ENCODE data around the gene FBRSL1. TPM values are rescaled to one million over a fixed set of nuclear protein-coding genes. Genes with fewer than 3 reads are reported as not detected.

The FBRSL1 gene
- total RNA-seq, 3 donors from 2014 or later (not counting 1 experiment from before 2014, with no cell fraction given): 67.5 to 78.0 (median 76.2) TPM

DNA sequence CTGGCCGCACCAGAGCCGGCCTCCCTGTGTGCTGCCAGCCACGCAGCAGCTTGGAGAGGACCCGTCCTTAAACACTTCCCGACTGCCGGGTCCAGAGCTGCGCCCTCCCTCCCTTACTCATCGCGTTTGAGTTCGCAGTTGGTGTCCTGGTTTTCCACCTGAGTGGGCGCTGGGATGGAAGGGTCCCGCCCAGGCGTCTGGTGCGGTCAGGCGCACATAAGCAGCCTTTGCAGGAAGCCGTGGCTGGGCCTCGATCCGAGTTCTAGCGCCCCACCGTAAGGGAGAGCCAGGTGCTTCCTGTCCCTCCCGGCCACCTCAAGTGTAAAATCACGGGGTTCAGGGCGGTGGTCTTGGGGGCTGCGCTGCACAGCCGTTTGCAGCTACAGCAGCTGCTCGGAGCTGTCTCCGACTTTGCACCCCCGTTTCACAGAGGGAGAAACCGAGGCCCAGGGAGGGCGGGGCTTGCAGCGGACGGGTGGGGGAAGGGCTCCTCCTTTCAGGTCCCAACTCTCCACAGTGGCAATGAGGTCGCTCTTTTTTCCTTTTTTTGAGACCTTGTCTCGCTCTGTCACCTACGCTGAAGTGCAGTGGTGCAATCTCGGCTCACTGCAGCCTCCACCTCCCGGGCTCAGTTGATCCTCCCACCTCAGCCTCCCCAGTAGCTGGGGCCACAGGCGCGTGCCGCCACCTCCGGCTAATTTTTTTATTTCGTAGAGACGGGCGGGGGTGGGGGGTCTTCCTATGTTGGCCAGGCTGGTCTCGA is 69.1 kb downstream of the FBRSL1 start:
- Mint-ChIP-seq H3K27ac (no peak overlapping the region), H3K9me3 (no peaks in the 10 kb centered on the region), H3K27me3 (ENCODE audit: low read depth in 2 of 2) (peaks cover 0 to 7% of the 10 kb centered on the region in 2 donors), H3K36me3 (no peaks in the 10 kb centered on the region), H3K4me1 (peaks cover 4 to 26% of the 10 kb centered on the region in 2 donors), H3K4me3 (peak overlapping the region; percentile 75)
- Histone ChIP-seq H3K27me3 (ENCODE audit: control insufficient read depth, insufficient read depth, low read length) (peaks cover 7% of the 10 kb centered on the region), H3K27ac (ENCODE audit: low read length) (no peak overlapping the region), H3K4me1 (ENCODE audit: control insufficient read depth, insufficient read depth, low read length) (peaks cover 36% of the 10 kb centered on the region), H3K9me3 (ENCODE audit: control insufficient read depth, insufficient read depth, low read length) (no peaks in the 10 kb centered on the region), H3K4me3 (ENCODE audit: low read length) (peak overlapping the region; percentile 27), H3K36me3 (ENCODE audit: control insufficient read depth, insufficient read depth, low read length) (no peaks in the 10 kb centered on the region)
- no peak for ATAC-seq
- intact Hi-C loops (cut with micrococcal nuclease): no loop called here
- TF ChIP-seq, protein P1, sequence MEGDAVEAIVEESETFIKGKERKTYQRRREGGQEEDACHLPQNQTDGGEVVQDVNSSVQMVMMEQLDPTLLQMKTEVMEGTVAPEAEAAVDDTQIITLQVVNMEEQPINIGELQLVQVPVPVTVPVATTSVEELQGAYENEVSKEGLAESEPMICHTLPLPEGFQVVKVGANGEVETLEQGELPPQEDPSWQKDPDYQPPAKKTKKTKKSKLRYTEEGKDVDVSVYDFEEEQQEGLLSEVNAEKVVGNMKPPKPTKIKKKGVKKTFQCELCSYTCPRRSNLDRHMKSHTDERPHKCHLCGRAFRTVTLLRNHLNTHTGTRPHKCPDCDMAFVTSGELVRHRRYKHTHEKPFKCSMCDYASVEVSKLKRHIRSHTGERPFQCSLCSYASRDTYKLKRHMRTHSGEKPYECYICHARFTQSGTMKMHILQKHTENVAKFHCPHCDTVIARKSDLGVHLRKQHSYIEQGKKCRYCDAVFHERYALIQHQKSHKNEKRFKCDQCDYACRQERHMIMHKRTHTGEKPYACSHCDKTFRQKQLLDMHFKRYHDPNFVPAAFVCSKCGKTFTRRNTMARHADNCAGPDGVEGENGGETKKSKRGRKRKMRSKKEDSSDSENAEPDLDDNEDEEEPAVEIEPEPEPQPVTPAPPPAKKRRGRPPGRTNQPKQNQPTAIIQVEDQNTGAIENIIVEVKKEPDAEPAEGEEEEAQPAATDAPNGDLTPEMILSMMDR (IDR thresholded peaks at IDR 0.05): no peak
- 10% methylated on average over 45 of the region's 45 CpGs for WGBS (ENCODE audit: insufficient coverage)
- peak in 1 of 2 donors; percentile 40 for DNase-seq

DNA sequence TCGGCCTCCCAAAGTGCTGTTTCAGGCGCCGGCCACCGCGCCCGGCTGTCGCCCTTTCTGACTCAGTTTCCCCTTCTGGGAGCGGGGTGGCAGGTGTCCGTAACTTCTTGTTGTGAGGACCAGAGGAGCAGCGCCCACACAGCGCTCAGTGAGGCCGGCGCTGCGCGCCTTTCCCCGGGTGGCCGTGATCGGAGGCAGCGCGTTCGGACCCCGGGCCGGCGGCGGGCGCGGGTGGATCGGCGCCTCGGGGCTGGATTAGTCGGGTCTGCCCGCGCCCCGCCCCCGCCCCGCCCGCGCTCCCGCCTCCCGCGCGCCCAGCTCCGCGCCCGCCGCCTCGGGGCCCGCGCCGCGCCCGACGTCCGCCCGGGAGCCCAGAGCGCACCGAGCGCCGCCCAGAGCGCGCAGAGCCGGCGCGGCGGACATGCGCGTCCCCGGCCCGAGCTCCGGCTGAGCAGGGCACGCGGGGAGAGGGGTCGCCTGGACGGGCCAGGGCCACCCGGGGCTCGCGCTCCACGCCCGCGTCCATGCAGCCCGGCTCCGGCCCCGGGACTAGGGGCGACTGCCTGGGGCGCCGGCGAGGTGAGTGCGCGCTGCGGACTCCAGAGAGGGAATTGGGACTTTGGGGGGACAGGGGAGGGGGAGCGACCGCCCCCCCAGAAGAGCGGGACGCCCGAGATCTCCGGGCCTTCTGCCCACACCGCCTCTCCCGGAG is 69.9 kb downstream of the FBRSL1 start:
- Mint-ChIP-seq H3K36me3 (no peaks in the 10 kb centered on the region), H3K9me3 (no peaks in the 10 kb centered on the region), H3K27ac (no peak overlapping the region), H3K4me3 (peak overlapping the region; percentile 75), H3K27me3 (ENCODE audit: low read depth in 2 of 2) (peaks cover 0 to 7% of the 10 kb centered on the region in 2 donors), H3K4me1 (peaks cover 4 to 26% of the 10 kb centered on the region in 2 donors)
- DNase-seq (peak in 1 of 2 donors; percentile 59), ATAC-seq (peak in 2 of 3 donors; percentile 65 to 67)
- Histone ChIP-seq H3K4me3 (ENCODE audit: low read length) (peak overlapping the region; percentile 27), H3K27ac (ENCODE audit: low read length) (no peak overlapping the region), H3K36me3 (ENCODE audit: control insufficient read depth, insufficient read depth, low read length) (no peaks in the 10 kb centered on the region), H3K4me1 (ENCODE audit: control insufficient read depth, insufficient read depth, low read length) (peaks cover 36% of the 10 kb centered on the region), H3K27me3 (ENCODE audit: control insufficient read depth, insufficient read depth, low read length) (peaks cover 7% of the 10 kb centered on the region), H3K9me3 (ENCODE audit: control insufficient read depth, insufficient read depth, low read length) (no peaks in the 10 kb centered on the region)
- TF ChIP-seq, protein P1 (IDR thresholded peaks at IDR 0.05): no peak
- intact Hi-C loops (cut with micrococcal nuclease): no loop called here
- under 1% methylated on average over 98 of the region's 98 CpGs for WGBS (ENCODE audit: insufficient coverage)

DNA sequence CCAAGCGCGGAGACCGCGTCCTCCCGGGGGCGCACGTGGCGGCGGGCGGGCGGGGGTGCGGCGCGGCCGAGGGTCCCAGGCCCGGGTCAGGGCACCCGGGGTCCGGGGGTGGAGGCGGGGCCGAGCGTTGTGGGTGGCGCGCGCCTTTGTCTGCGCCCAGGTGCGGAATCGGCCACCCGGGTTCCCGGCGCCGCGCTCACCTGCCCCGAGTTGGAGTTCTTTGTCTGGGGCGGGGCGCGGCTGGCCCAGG is 70.3 kb downstream of the FBRSL1 start:
- Mint-ChIP-seq H3K27ac (no peak overlapping the region), H3K9me3 (no peaks in the 10 kb centered on the region), H3K4me1 (peaks cover 8 to 30% of the 10 kb centered on the region in 2 donors), H3K4me3 (no peak overlapping the region), H3K27me3 (ENCODE audit: low read depth in 2 of 2) (peaks cover 0 to 7% of the 10 kb centered on the region in 2 donors), H3K36me3 (no peaks in the 10 kb centered on the region)
- intact Hi-C loops (cut with micrococcal nuclease): no loop called here
- ATAC-seq (peak in 1 of 3 donors; percentile 17), DNase-seq (no peak)
- Histone ChIP-seq H3K4me3 (ENCODE audit: low read length) (peak overlapping the region; percentile 13), H3K4me1 (ENCODE audit: control insufficient read depth, insufficient read depth, low read length) (peaks cover 36% of the 10 kb centered on the region), H3K36me3 (ENCODE audit: control insufficient read depth, insufficient read depth, low read length) (no peaks in the 10 kb centered on the region), H3K9me3 (ENCODE audit: control insufficient read depth, insufficient read depth, low read length) (no peaks in the 10 kb centered on the region), H3K27me3 (ENCODE audit: control insufficient read depth, insufficient read depth, low read length) (peaks cover 7% of the 10 kb centered on the region), H3K27ac (ENCODE audit: low read length) (no peak overlapping the region)
- TF ChIP-seq, protein P1 (IDR thresholded peaks at IDR 0.05): no peak
- under 1% methylated on average over 36 of the region's 36 CpGs for WGBS (ENCODE audit: insufficient coverage)

All from natural killer cell (primary cell).